HCT116 (cell line): Measurements from ENCODE around the gene ARL15. TPM values are rescaled to one million over a fixed set of nuclear protein-coding genes. Genes with fewer than 3 reads are reported as not detected.

ENCODE experiments used
- ATAC-seq: fragments of 200-7000 bp; cut with Tn5 transposase; 2 replicates; pipeline ENCODE4 v1.9.1; 2020; ENCODE audit warnings: mild to moderate bottlenecking, moderate library complexity
- BruUV-seq: library from RNA; stranded (reverse); fragments of 400-500 nt; replicated peaks from 2 replicates; lab custom pipeline; 2021; lab: Mats Ljungman, UMichigan
- CTCF ChIA-PET: fragments of 300-600 bp; sonication (Branson Sonifier 250); formaldehyde crosslinking; loops from one replicate; lab custom pipeline; 2021; ENCODE audit warnings: antibody characterized with exemption; lab: Charles Lee
- POLR2A ChIA-PET: fragments of 300-600, 350-600 bp; sonication (Branson Sonifier 250); formaldehyde crosslinking; loops from one replicate; lab custom pipeline; 2021; ENCODE audit warnings: antibody characterized with exemption; lab: Charles Lee
- RAD21 ChIA-PET, 2 experiments: fragments of 300-600 bp; sonication (Branson Sonifier 250); formaldehyde crosslinking; loops; one replicate each; lab custom pipeline; 2023; ENCODE audit warnings: low total read pairs in 2 of 2; ENCODE audit not compliant: uncharacterized antibody in 2 of 2, unreplicated experiment in 2 of 2, low non-redundant PET in 1 of 2; lab: Charles Lee
- DNase-seq: peaks from one replicate; pipeline ENCODE4 v3.0.0-alpha.2; 2010; ENCODE audit warnings: low read depth, low spot score
- H2AFZ ChIP-seq: fragments of 200-600 bp; shearing (Covaris generic), sonication (generic); 2 replicates; pipeline ENCODE4 v1.6.1; 2017; ENCODE audit warnings: low read depth, mixed run types, mixed read lengths, antibody characterized with exemption, low read length; ENCODE audit not compliant: poor library complexity, severe bottlenecking
- H3K27ac ChIP-seq: 2 replicates; pipeline ENCODE4 v1.5.1; 2012; ENCODE audit warnings: low read depth, low read length
- H3K27me3 ChIP-seq: fragments of 200-600 bp; sonication (generic); 2 replicates; pipeline ENCODE4 v1.6.1; 2016; ENCODE audit warnings: mixed run types, low read length, mixed read lengths; ENCODE audit not compliant: insufficient read depth
- H3K36me3 ChIP-seq, 2 experiments: fragments of 200-500 bp in 1 of 2; fragments of 200-600 bp in 1 of 2; sonication (Bioruptor generic) in 1 of 2; sonication (generic) in 1 of 2; 2 replicates each; pipeline versions ENCODE4 v1.5.1 to v1.6.1; 2014 to 2016; ENCODE audit warnings: low read length in 2 of 2, inconsistent platforms in 1 of 2, mixed read lengths in 1 of 2, mixed run types in 1 of 2; ENCODE audit not compliant: insufficient read depth in 2 of 2, control insufficient read depth in 1 of 2
- H3K4me1 ChIP-seq, 2 experiments: fragments of 200-600 bp in 1 of 2; sonication (generic) in 1 of 2; 2 replicates each; pipeline versions ENCODE4 v1.5.1 to v1.6.1; 2012 to 2017; ENCODE audit warnings: low read length in 2 of 2, inconsistent platforms in 1 of 2, mild to moderate bottlenecking in 1 of 2, mixed read lengths in 1 of 2, mixed run types in 1 of 2, moderate library complexity in 1 of 2; ENCODE audit not compliant: insufficient read depth in 2 of 2, control insufficient read depth in 1 of 2
- H3K4me2 ChIP-seq: fragments of 200-600 bp; sonication (generic); 2 replicates; pipeline ENCODE4 v1.6.1; 2017; ENCODE audit warnings: mixed run types, low read length, mixed read lengths
- H3K4me3 ChIP-seq, 2 experiments: fragments of 200-600 bp in 1 of 2; sonication (generic) in 1 of 2; replicated peaks in 1 of 2; 2 replicates each; pipeline ENCODE4 v1.5.1; 2011 to 2016; ENCODE audit warnings: low read length in 2 of 2, control low read depth in 1 of 2, low read depth in 1 of 2, mild to moderate bottlenecking in 1 of 2, mixed read lengths in 1 of 2, mixed run types in 1 of 2
- H3K79me2 ChIP-seq: fragments of 200-600 bp; sonication (generic); 2 replicates; pipeline ENCODE4 v1.6.1; 2017; ENCODE audit warnings: mild to moderate bottlenecking, mixed run types, low read length, moderate library complexity, mixed read lengths; ENCODE audit not compliant: insufficient read depth
- H3K9ac ChIP-seq: fragments of 200-600 bp; sonication (generic); 2 replicates; pipeline ENCODE4 v1.6.1; 2016; ENCODE audit warnings: low read length, mixed read lengths
- H3K9me2 ChIP-seq: fragments of 200-600 bp; sonication (generic), shearing (Covaris generic); 2 replicates; pipeline ENCODE4 v1.6.1; 2017; ENCODE audit warnings: mixed run types, mild to moderate bottlenecking, moderate library complexity; ENCODE audit not compliant: insufficient read depth
- H3K9me3 ChIP-seq, 2 experiments: fragments of 200-500 bp in 1 of 2; fragments of 200-600 bp in 1 of 2; sonication (Bioruptor generic) in 1 of 2; sonication (generic) in 1 of 2; 2 replicates each; pipeline ENCODE4 v1.6.1; 2014 to 2017; ENCODE audit warnings: low read length in 2 of 2, mixed read lengths in 2 of 2, inconsistent platforms in 1 of 2, low read depth in 1 of 2, mild to moderate bottlenecking in 1 of 2, mixed run types in 1 of 2, moderate library complexity in 1 of 2; ENCODE audit not compliant: control insufficient read depth in 1 of 2, insufficient read depth in 1 of 2
- H4K20me1 ChIP-seq: fragments of 200-600 bp; sonication (generic), shearing (Covaris generic); 2 replicates; pipeline ENCODE4 v1.6.1; 2017; ENCODE audit warnings: mixed run types, mild to moderate bottlenecking, moderate library complexity; ENCODE audit not compliant: insufficient read depth
- CBX3 ChIP-seq: IDR thresholded peaks from 2 replicates; pipeline ENCODE4 v1.6.1; 2012; ENCODE audit warnings: low read depth
- CTCF ChIP-seq, 3 experiments: fragments of 200-600 bp in 1 of 3; sonication (generic) in 1 of 3; IDR thresholded peaks in 2 of 3; conservative IDR thresholded peaks in 1 of 3; 2 replicates each; pipeline ENCODE4 v1.5.1; 2012 to 2017; ENCODE audit warnings: low read depth in 2 of 3, low read length in 2 of 3, antibody characterized with exemption in 1 of 3, borderline replicate concordance in 1 of 3, control low read depth in 1 of 3, mild to moderate bottlenecking in 1 of 3, mixed read lengths in 1 of 3, mixed run types in 1 of 3, moderate library complexity in 1 of 3; ENCODE audit not compliant: insufficient read depth in 1 of 3
- POLR2A ChIP-seq: IDR thresholded peaks from 2 replicates; pipeline ENCODE4 v1.7.0; 2011; ENCODE audit warnings: borderline replicate concordance; ENCODE audit not compliant: insufficient read depth, insufficient read length; ENCODE audit errors: extremely low read depth
- POLR2AphosphoS5 ChIP-seq: IDR thresholded peaks from 2 replicates; pipeline ENCODE4 v1.6.1; 2011; ENCODE audit warnings: mild to moderate bottlenecking, low read depth, low read length, moderate library complexity
- RAD21 ChIP-seq: IDR thresholded peaks from 2 replicates; pipeline ENCODE4 v1.6.1; 2012; ENCODE audit warnings: low read depth, mild to moderate bottlenecking
- SIN3A ChIP-seq: IDR thresholded peaks from 2 replicates; pipeline ENCODE4 v1.6.1; 2012; ENCODE audit warnings: low read depth
- SP1 ChIP-seq: IDR thresholded peaks from 2 replicates; pipeline ENCODE4 v1.6.1; 2012; ENCODE audit warnings: low read depth
- YY1 ChIP-seq: IDR thresholded peaks from 2 replicates; pipeline ENCODE4 v1.6.1; 2011; ENCODE audit warnings: low read length, low read depth, moderate library complexity, mild to moderate bottlenecking; ENCODE audit not compliant: insufficient replicate concordance; ENCODE audit errors: extremely low read depth
- ZFX ChIP-seq: fragments of 450-650 bp; IDR thresholded peaks from 2 replicates; pipeline ENCODE4 v1.6.1; 2017
- intact Hi-C: fragments of 100-400 bp; cut with micrococcal nuclease; formaldehyde crosslinking; loops from 2 replicates; pipeline ENCODE4 v1.10.0; 2022
- total RNA-seq: library from RNA; stranded (reverse); gene quantifications from one replicate; pipeline ENCODE4 v1.2.1, GENCODE V29; 2021; ENCODE audit not compliant: unreplicated experiment

ARL15 gene
- total RNA-seq, 1 experiment from 2014 or later = 15.0 TPM

GRCh38 chr5:54279960-54280359 lies 30.4 kb downstream of the ARL15 start:
- no peaks in the 10 kb centered on the region for H3K79me2 ChIP-seq
- no peak overlapping the region for H3K4me3 ChIP-seq
- intact Hi-C loops = no loop called here
- H3K27me3 ChIP-seq = no peaks in the 10 kb centered on the region
- ChIA-PET RAD21 (no interaction called here), CTCF (no interaction called here), POLR2A (no interaction called here)
- no peaks in the 10 kb centered on the region for H3K4me1 ChIP-seq
- H3K4me2 ChIP-seq = no peak overlapping the region
- DNase-seq (no peak), ATAC-seq (no peak)
- H3K36me3 ChIP-seq = no peaks in the 10 kb centered on the region
- H3K9ac ChIP-seq = no peak overlapping the region
- no peaks in the 10 kb centered on the region for H4K20me1 ChIP-seq
- no peaks in the 10 kb centered on the region for H3K9me3 ChIP-seq
- no peak overlapping the region for H3K27ac ChIP-seq
- H2AFZ ChIP-seq = no peak overlapping the region
- H3K9me2 ChIP-seq = no peaks in the 10 kb centered on the region
- TF ChIP-seq YY1 (no peak), POLR2AphosphoS5 (no peak), RAD21 (no peak), POLR2A (no peak), CBX3 (no peak), SIN3A (no peak), CTCF (IDR thresholded peaks at IDR 0.05 in 2 of 3, conservative IDR thresholded peaks at IDR 0.05 in 1 of 3; ENCODE audit: borderline replicate concordance in 1 of 3, insufficient read depth in 1 of 3, low read depth in 2 of 3, low read length in 2 of 3) (no peak), ZFX (no peak), SP1 (no peak)
- BruUV-seq = no TSS peak
